ENCODE data around the gene PUS1.

Gene PUS1

GRCh38 chr12:131917139-131917710, 11.9 kb upstream of the PUS1 start:
- no peak for DNase-seq

- no peak for DNase-seq
These were observed 11.3 kb upstream of the PUS1 start for GRCh38 chr12:131917711-131918306.

GRCh38 chr12:131918311-131919050, 10.6 kb upstream of the PUS1 start:
- DNase-seq, result no peak

- DNase-seq, result no peak
These were observed 10.1 kb upstream of the PUS1 start for GRCh38 chr12:131919051-131919347.

DNA sequence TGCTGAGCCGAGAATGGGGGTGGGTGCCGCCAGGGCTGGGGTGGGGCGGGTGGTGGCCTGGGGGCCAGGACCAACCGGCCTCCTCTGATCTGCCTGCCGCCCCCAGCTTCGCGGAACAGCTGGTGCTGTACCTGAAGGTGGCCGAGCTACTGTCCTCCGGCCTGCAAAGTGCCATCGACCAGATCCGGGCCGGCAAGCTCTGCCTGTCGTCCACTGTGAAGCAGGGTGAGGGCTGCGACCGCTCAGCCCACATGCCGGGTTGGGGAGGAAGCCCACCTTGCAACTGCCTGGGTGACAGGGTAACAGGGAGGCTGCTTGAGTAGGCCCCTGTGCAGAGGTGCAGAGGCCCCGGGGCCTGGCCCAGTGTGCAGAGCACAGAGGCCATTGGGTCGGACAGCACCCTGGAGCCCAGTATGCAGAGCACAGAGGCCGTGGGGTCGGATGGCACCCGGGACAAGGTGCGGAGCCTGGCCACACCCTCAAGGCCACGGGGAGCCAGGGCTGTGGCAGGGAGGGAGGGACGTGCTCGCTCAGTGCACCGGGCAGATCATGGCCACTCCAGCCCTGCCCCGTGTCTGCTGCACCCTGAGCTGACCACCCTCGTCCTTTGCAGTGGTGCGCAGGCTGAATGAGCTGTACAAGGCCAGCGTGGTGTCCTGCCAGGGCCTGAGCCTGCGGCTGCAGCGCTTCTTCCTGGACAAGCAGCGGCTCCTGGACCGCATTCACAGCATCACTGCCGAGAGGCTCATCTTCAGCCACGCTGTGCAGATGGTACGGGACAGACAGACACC, 9.5 kb upstream of the PUS1 start:
- DNase-seq, result no peak

DNA sequence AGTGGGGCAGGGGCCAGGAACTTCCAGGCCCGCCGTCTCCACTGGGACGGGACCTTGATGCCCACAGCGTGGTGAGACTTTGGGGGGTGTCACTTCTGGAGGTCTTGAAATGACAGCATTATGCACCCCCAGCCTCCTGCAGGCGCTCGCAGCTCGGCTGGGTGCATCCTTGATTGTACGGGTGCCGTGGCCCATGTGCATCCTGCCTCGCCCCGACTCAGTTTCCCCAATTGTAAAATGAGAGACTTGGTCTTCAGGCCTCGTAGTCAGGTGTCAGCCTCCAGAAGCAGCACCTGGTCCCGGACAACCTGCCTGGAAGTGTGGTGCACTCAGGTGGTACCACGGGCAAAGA, 8.9 kb upstream of the PUS1 start:
- no peak for DNase-seq

DNA sequence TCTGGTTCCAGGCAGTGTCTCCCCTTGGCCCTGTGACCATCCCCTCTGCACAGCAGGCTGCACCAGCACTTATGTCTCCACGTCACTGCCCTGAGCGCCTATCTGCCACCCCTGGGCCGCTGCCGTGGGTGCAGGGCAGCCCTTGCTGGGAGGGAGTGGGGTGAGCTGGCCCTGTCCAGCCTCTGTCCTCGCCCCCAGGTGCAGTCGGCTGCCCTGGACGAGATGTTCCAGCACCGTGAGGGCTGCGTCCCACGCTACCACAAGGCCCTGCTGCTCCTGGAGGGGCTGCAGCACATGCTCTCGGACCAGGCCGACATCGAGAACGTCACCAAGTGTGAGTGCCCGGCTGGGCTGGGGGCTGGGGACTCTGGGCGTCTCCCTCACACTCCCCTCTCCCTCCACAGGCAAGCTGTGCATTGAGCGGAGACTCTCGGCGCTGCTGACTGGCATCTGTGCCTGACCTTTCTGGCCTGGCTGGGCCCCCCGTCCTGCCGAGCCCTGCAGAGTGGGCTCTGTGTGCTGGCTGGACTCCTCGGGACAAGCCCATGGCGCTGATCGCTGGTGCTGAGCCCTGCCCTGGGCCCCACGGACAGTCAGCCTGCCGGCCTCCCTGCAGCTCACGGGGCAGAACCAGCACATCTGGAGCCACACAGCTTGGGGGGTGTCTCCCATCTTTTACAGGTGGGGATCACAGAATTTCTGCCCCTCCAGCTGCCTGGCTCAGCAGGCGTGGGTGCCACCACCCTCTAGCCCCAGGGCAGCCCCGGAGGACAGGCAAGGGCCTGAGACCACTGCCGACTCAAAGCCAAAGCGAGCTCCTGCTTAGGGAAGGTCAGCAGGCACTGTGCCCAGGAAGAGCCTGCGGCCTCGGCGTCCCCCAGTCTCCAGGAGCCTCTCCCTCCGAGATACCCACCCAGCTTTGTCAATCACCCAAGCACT, 7.9 kb upstream of the PUS1 start:
- no peak for DNase-seq

- no peak for DNase-seq
These were observed 7.0 kb upstream of the PUS1 start for GRCh38 chr12:131921866-131922769.

DNA sequence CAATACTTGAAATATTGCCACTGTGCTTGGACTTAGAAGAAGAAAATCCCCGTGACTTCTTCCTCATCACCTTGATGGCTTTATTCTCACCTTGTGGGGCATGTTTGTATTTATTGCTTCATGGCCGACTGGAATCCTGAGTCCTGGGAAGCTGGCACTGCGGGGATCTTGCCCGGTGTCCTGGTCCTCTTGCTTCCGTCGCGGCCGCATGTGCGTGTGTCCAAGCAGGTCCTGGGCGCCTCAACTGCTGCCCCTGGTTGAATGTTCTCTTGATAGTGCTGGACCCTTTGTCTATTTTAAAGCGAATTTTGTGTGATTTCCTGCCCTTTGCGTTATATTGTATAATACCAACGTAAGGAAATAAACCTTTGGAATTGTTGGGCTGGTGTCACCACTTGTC, 6.3 kb upstream of the PUS1 start:
- no peak for DNase-seq

GRCh38 chr12:131923260-131923659, 5.8 kb upstream of the PUS1 start:
- DNase-seq, result no peak

GRCh38 chr12:131927110-131928079, 1.7 kb upstream of the PUS1 start:
- DNase-seq, result no peak

- no peak for DNase-seq
These were observed 881 bp upstream of the PUS1 start for GRCh38 chr12:131928080-131928710.

GRCh38 chr12:131929581-131930456, 743 bp downstream of the PUS1 start:
- DNase-seq, result no peak

- no peak for DNase-seq
These were observed 1.4 kb downstream of the PUS1 start for GRCh38 chr12:131930510-131930909.

DNA sequence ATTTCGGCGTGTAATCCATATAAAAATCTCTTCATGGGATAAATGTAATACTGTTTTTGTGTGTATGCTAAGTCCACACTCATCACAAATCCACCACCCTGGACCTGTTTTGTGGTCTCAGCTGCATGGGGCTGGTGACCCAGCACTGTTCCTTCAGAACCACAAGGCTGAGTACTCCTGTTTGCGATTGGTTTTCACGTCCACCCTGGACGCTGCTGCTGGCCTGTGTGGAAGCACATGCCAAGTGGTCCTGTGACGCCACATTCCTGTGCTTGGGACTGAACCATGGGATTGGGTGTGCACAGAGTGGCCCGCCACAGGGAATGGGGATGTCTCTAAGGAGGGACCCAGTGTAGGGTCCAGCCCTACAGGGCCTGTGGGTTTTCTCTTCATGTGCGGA, 4.3 kb downstream of the PUS1 start:
- DNase-seq, result no peak

GRCh38 chr12:131934535-131934934, 5.5 kb downstream of the PUS1 start:
- no peak for DNase-seq

GRCh38 chr12:131938082-131938481, 9.0 kb downstream of the PUS1 start:
- DNase-seq, result no peak

- DNase-seq, result no peak
These were observed 9.9 kb downstream of the PUS1 start for GRCh38 chr12:131939007-131939406.

DNA sequence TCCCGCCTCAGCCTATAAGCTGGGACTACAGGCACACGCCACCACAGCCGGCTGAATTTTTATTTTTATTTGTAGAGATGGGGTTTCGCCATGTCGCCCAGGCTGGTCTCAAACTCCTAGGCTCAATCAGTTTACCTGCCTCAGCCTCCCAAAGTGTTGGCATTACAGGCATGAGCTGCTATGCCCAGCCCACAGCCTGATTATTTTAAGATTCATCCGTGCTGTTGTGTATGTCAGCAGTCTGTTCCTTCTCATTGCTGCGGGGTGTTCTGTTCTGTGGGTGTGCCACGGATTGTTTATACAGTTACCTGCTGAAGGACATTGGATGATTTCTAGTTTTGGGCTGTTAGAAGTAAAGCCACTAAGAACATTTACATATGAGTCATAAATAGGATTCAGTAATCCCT, 11.1 kb downstream of the PUS1 start:
- DNase-seq, result no peak

Measured in NCI-H2227 treated with DMSO at 0.1 percent for 48 hours (cell line).